H1 (cell line): ENCODE data around the gene ANAPC7. TPM values are rescaled to one million over a fixed set of nuclear protein-coding genes. Genes with fewer than 3 reads are reported as not detected.

Experiments used
- CTCF ChIA-PET: fragments of 300-600 bp; sonication (Branson Sonifier 250); formaldehyde crosslinking; loops from one replicate; lab custom pipeline; 2021; ENCODE audit not compliant: partially characterized antibody; lab: Charles Lee
- POLR2A ChIA-PET: fragments of 300-600 bp; sonication (Branson Sonifier 250); formaldehyde crosslinking; loops from one replicate; lab custom pipeline; 2021; ENCODE audit warnings: inconsistent platforms; ENCODE audit not compliant: partially characterized antibody; lab: Charles Lee
- DNase-seq, 2 experiments: peaks; one replicate each; pipeline versions ENCODE4 v3.0.0 to v3.0.0-alpha.2; 2010 to 2022; ENCODE audit warnings: low spot score in 2 of 2, low read depth in 1 of 2, mixed read lengths in 1 of 2
- FAIRE-seq: peaks from 2 replicates; lab custom pipeline; 2011; peaks lifted over from hg19 to GRCh38; lab: Jason Lieb, UNC
- H2AFZ ChIP-seq: 2 replicates; pipeline ENCODE4 v1.8.1; 2012; ENCODE audit warnings: low read length, inconsistent platforms
- H2AK5ac ChIP-seq: 2 replicates; pipeline ENCODE4 v1.6.1; 2013; ENCODE audit warnings: low read depth, low read length
- H2BK120ac ChIP-seq: replicated peaks from 2 replicates; pipeline ENCODE3; 2013; ENCODE audit warnings: low read depth, low read length, inconsistent platforms
- H2BK12ac ChIP-seq: 2 replicates; pipeline ENCODE4 v1.6.1; 2013; ENCODE audit warnings: low read depth, low read length
- H2BK15ac ChIP-seq: 2 replicates; pipeline ENCODE4 v1.6.1; 2013; ENCODE audit warnings: low read length
- H2BK20ac ChIP-seq: 2 replicates; pipeline ENCODE4 v1.6.1; 2013; ENCODE audit warnings: low read length
- H2BK5ac ChIP-seq: 2 replicates; pipeline ENCODE4 v1.6.1; 2013; ENCODE audit warnings: low read depth, low read length
- H3K14ac ChIP-seq: 2 replicates; pipeline ENCODE4 v1.6.1; 2013; ENCODE audit warnings: inconsistent platforms; ENCODE audit not compliant: insufficient read length
- H3K18ac ChIP-seq: 2 replicates; pipeline ENCODE4 v1.6.1; 2013; ENCODE audit warnings: low read length; ENCODE audit errors: extremely low read depth
- H3K23ac ChIP-seq: 2 replicates; pipeline ENCODE4 v1.6.1; 2013; ENCODE audit warnings: inconsistent platforms; ENCODE audit not compliant: insufficient read length
- H3K23me2 ChIP-seq: 2 replicates; pipeline ENCODE4 v1.6.1; 2013; ENCODE audit warnings: low read depth, low read length
- H3K27ac ChIP-seq: 2 replicates; pipeline ENCODE4 v1.6.1; 2011; ENCODE audit warnings: low read depth, low read length, inconsistent platforms
- H3K27me3 ChIP-seq, 4 experiments: replicated peaks in 1 of 4; 1 replicate in 1 of 4; 2 replicates in 3 of 4; pipeline versions ENCODE4 v1.6.1 to v1.8.1; 2011 to 2013; ENCODE audit warnings: low read length in 3 of 4, mild to moderate bottlenecking in 3 of 4, inconsistent platforms in 2 of 4, mixed read lengths in 2 of 4, moderate library complexity in 1 of 4; ENCODE audit not compliant: control insufficient read depth in 3 of 4, insufficient read depth in 3 of 4; ENCODE audit errors: extremely low read depth in 1 of 4
- H3K36me3 ChIP-seq, 4 experiments: 2 replicates each; pipeline versions ENCODE4 v1.6.1 to v1.8.1; 2011 to 2013; ENCODE audit warnings: mild to moderate bottlenecking in 4 of 4, low read length in 3 of 4, moderate library complexity in 2 of 4, control low read depth in 1 of 4, inconsistent platforms in 1 of 4; ENCODE audit not compliant: insufficient read depth in 4 of 4, control insufficient read depth in 2 of 4
- H3K4ac ChIP-seq: replicated peaks from 2 replicates; pipeline ENCODE3; 2013; ENCODE audit warnings: low read length, low read depth, mixed read lengths, inconsistent platforms; ENCODE audit not compliant: insufficient read length
- H3K4me1 ChIP-seq, 4 experiments: replicated peaks in 1 of 4; 1 replicate in 1 of 4; 2 replicates in 3 of 4; pipeline versions ENCODE4 v1.6.1 to v1.8.1; 2011 to 2013; ENCODE audit warnings: low read length in 3 of 4, inconsistent platforms in 2 of 4, mixed read lengths in 1 of 4; ENCODE audit not compliant: insufficient read depth in 4 of 4, control insufficient read depth in 3 of 4
- H3K4me2 ChIP-seq, 2 experiments: 2 replicates each; pipeline versions ENCODE4 v1.6.1 to v1.8.1; 2011 to 2013; ENCODE audit warnings: low read depth in 2 of 2, low read length in 2 of 2, control low read depth in 1 of 2, inconsistent platforms in 1 of 2, mild to moderate bottlenecking in 1 of 2; ENCODE audit not compliant: insufficient read depth in 1 of 2
- H3K4me3 ChIP-seq, 4 experiments: fragments of 200-600, 300-600 bp in 1 of 4; sonication (generic), shearing (Covaris generic), sonication (Bioruptor Twin) in 1 of 4; 2 replicates each; pipeline versions ENCODE4 v1.5.1 to v1.8.1; 2011 to 2016; ENCODE audit warnings: low read length in 4 of 4, low read depth in 3 of 4, control low read depth in 2 of 4, inconsistent platforms in 2 of 4, mild to moderate bottlenecking in 2 of 4, mixed read lengths in 1 of 4, moderate library complexity in 1 of 4; ENCODE audit not compliant: insufficient read depth in 2 of 4; ENCODE audit errors: extremely low read depth in 1 of 4
- H3K56ac ChIP-seq: replicated peaks from 2 replicates; pipeline ENCODE3; 2013; ENCODE audit warnings: low read depth, mild to moderate bottlenecking, mixed read lengths, low read length, inconsistent platforms; ENCODE audit not compliant: insufficient read length
- H3K79me1 ChIP-seq: 2 replicates; pipeline ENCODE4 v1.6.1; 2013; ENCODE audit warnings: low read depth, low read length, control low read depth
- H3K79me2 ChIP-seq, 2 experiments: 2 replicates each; pipeline versions ENCODE4 v1.6.1 to v1.8.1; 2012 to 2013; ENCODE audit warnings: low read length in 2 of 2, mild to moderate bottlenecking in 2 of 2, inconsistent platforms in 1 of 2; ENCODE audit not compliant: insufficient read depth in 2 of 2, control insufficient read depth in 1 of 2
- H3K9ac ChIP-seq, 4 experiments: replicated peaks in 1 of 4; 1 replicate in 1 of 4; 2 replicates in 3 of 4; pipeline versions ENCODE4 v1.6.1 to v1.8.1; 2011 to 2013; ENCODE audit warnings: low read depth in 3 of 4, low read length in 3 of 4, control low read depth in 2 of 4, mild to moderate bottlenecking in 2 of 4, moderate library complexity in 2 of 4, inconsistent platforms in 1 of 4; ENCODE audit errors: extremely low read depth in 1 of 4
- H3K9me3 ChIP-seq, 2 experiments: 2 replicates each; pipeline versions ENCODE4 v1.6.1 to v1.8.1; 2012 to 2013; ENCODE audit warnings: mild to moderate bottlenecking in 2 of 2, moderate library complexity in 2 of 2, control low read depth in 1 of 2, inconsistent platforms in 1 of 2, low read depth in 1 of 2, low read length in 1 of 2, mixed read lengths in 1 of 2; ENCODE audit not compliant: insufficient read depth in 2 of 2
- H4K20me1 ChIP-seq, 2 experiments: replicated peaks in 1 of 2; 2 replicates each; pipeline versions ENCODE3 to v1.8.1; 2011 to 2013; ENCODE audit warnings: inconsistent platforms in 2 of 2, low read length in 2 of 2, mild to moderate bottlenecking in 1 of 2; ENCODE audit not compliant: insufficient read depth in 2 of 2, control insufficient read depth in 1 of 2
- H4K5ac ChIP-seq: 2 replicates; pipeline ENCODE4 v1.6.1; 2013; ENCODE audit warnings: low read length, low read depth, mixed read lengths, inconsistent platforms; ENCODE audit not compliant: insufficient read length
- H4K8ac ChIP-seq: 2 replicates; pipeline ENCODE4 v1.8.0; 2013; ENCODE audit warnings: mild to moderate bottlenecking, moderate library complexity, low read length, inconsistent platforms; ENCODE audit not compliant: insufficient read depth; ENCODE audit errors: extremely low read depth
- H4K91ac ChIP-seq: replicated peaks from 2 replicates; pipeline ENCODE3; 2013; ENCODE audit warnings: low read length, mixed read lengths, inconsistent platforms; ENCODE audit not compliant: insufficient read length
- BRCA1 ChIP-seq: IDR thresholded peaks from 2 replicates; pipeline ENCODE4 v1.6.1; 2012; ENCODE audit warnings: low read depth, low read length, improper control_type of control experiment
- MAFK ChIP-seq: IDR thresholded peaks from 2 replicates; pipeline ENCODE4 v1.6.1; 2012; ENCODE audit warnings: low read depth, mild to moderate bottlenecking, improper control_type of control experiment, low read length
- POLR2AphosphoS5 ChIP-seq: IDR thresholded peaks from 2 replicates; pipeline ENCODE4 v1.6.1; 2011; ENCODE audit warnings: low read depth, low read length
- RFX5 ChIP-seq: IDR thresholded peaks from 2 replicates; pipeline ENCODE4 v1.6.1; 2011; ENCODE audit warnings: low read depth, low read length, improper control_type of control experiment, borderline replicate concordance
- WGBS, 2 experiments: shearing (Covaris generic) in 1 of 2; methylation state at CpG; one replicate each; pipeline versions ENCODE4 v1.1.6 to v1.1.7; 2013 to 2015; ENCODE audit warnings: low lambda C conversion rate in 2 of 2, mixed read lengths in 2 of 2, inconsistent platforms in 1 of 2, low coverage in 1 of 2, missing lambda C conversion rate in 1 of 2; ENCODE audit not compliant: insufficient replicate concordance in 2 of 2, insufficient coverage in 1 of 2, insufficient read length in 1 of 2; ENCODE audit errors: extremely low coverage in 1 of 2, missing lambda C conversion rate in 1 of 2; 5-methylcytosine and 5-hydroxymethylcytosine counted together
- polyA plus RNA-seq, 7 experiments: library from polyadenylated mRNA; depleted of rRNA in 3 of 7; stranded (reverse) in 5 of 7; unstranded in 2 of 7; fragments of >200 nt in 5 of 7; fragments of 200-250 nt in 2 of 7; gene quantifications; 1 replicate in 5 of 7; 2 replicates in 1 of 7; 4 replicates in 1 of 7; pipeline versions ENCODE4 v1.2.1 to v1.2.3, GENCODE V29; 2011 to 2013; ENCODE audit warnings: missing spikeins in 2 of 7, mixed read lengths in 2 of 7
- total RNA-seq: library from RNA; stranded (reverse); fragmentation: NEBNext Ultra II Directional; extraction: Animal tissue kit (Norgen Biotek cat#: 25700); gene quantifications from 2 replicates; pipeline ENCODE4 v1.2.1, GENCODE V29; 2021

The ANAPC7 gene
- total and polyA plus RNA-seq, 2 of the 8 experiments (the other 6 are each of a cell fraction or from before 2014, with no cell fraction given): 72.8 to 105 TPM

- Histone ChIP-seq H3K23me2 (no peaks in the 10 kb centered on the region), H2BK15ac (no peak overlapping the region), H4K91ac (no peak overlapping the region), H3K27ac (no peak overlapping the region), H3K79me1 (no peaks in the 10 kb centered on the region), H3K9me3 (no peaks in the 10 kb centered on the region), H3K27me3 (no peaks in the 10 kb centered on the region), H3K14ac (no peak overlapping the region), H3K36me3 (peaks cover 15 to 36% (median 30%) of the 10 kb centered on the region in 4 experiments), H4K20me1 (peaks cover 0 to 7% of the 10 kb centered on the region in 2 experiments), H2BK120ac (no peak overlapping the region), H3K23ac (no peak overlapping the region), H2BK12ac (no peak overlapping the region), H3K18ac (no peak overlapping the region), H4K5ac (no peak overlapping the region), H3K4ac (no peak overlapping the region), H2AK5ac (no peak overlapping the region), H2AFZ (no peak overlapping the region), H4K8ac (no peak overlapping the region), H3K79me2 (no peaks in the 10 kb centered on the region), H2BK5ac (no peak overlapping the region), H3K4me1 (no peaks in the 10 kb centered on the region; a peak in 1 of 7 replicates), H3K9ac (peak overlapping the region in 1 of 4 experiments; percentile 8; a peak in 1 of 7 replicates), H3K4me3 (no peak overlapping the region), H2BK20ac (no peak overlapping the region), H3K56ac (no peak overlapping the region), H3K4me2 (no peak overlapping the region)
- 91% methylated on average over 8 of the region's 8 CpGs; no CpG with 5 or more reads in 1 of the 2 experiments for WGBS, 2 experiments
- POLR2A ChIA-PET: interaction anchor here (1.5 kb wide), 1 partner anchor 98 kb away, joined by 4 read pairs; the partner anchor contains the start of genes FAM216A and GPN3
- TF ChIP-seq RFX5 (no peak), POLR2AphosphoS5 (0 out of 2 replicates have a peak, but pooled peaks have one; percentile 24), BRCA1 (no peak), MAFK (no peak)
- CTCF ChIA-PET: interaction anchor here (1.2 kb wide), 1 partner anchor 14 kb away, joined by 3 read pairs; no protein-coding TSS in a partner anchor
- FAIRE-seq (no peak), DNase-seq (no peak)
These were observed 33.5 kb downstream of the ANAPC7 start for GRCh38 chr12:110369992-110370391.
